HFFc6 (cell line): ENCODE measurements around the gene SMIM14. TPM values are rescaled to one million over a fixed set of nuclear protein-coding genes. Genes with fewer than 3 reads are reported as not detected.
A peak's percentile ranks its signal among the peaks of the same experiment; 100 is the strongest.

ENCODE experiments used
- DNase-seq: peaks from one replicate; pipeline ENCODE4 v3.0.0-alpha.2; 2018
- H3K27ac Mint-ChIP-seq: 2 replicates; pipeline ENCODE4 v1.8.0; 2020; ENCODE audit warnings: mild to moderate bottlenecking, mixed read lengths
- H3K27me3 Mint-ChIP-seq: 2 replicates; pipeline ENCODE4 v1.8.0; 2021; ENCODE audit warnings: mild to moderate bottlenecking, moderate library complexity, mixed read lengths; ENCODE audit not compliant: insufficient read depth
- H3K36me3 Mint-ChIP-seq: 2 replicates; pipeline ENCODE4 v1.8.0; 2021; ENCODE audit warnings: low read depth, mixed read lengths
- H3K4me1 Mint-ChIP-seq: 2 replicates; pipeline ENCODE4 v1.8.0; 2020; ENCODE audit warnings: low read depth, mixed read lengths
- H3K4me3 Mint-ChIP-seq: 2 replicates; pipeline ENCODE4 v1.8.0; 2020; ENCODE audit warnings: mild to moderate bottlenecking, moderate library complexity, mixed read lengths
- H3K9me3 Mint-ChIP-seq: 2 replicates; pipeline ENCODE4 v1.8.0; 2020; ENCODE audit warnings: mild to moderate bottlenecking, mixed read lengths
- CTCF ChIP-seq: fragments of 200-600 bp; sonication (generic); IDR thresholded peaks from 2 replicates; pipeline ENCODE4 v1.5.0; 2021; ENCODE audit warnings: antibody characterized with exemption, mild to moderate bottlenecking
- total RNA-seq, 6 experiments: library from RNA; stranded (reverse); fragmentation: NEBNext Ultra II Directional; extraction: Animal tissue kit (Norgen Biotek cat#: 25700); gene quantifications; 2 replicates in 1 of 6; 3 replicates in 5 of 6; pipeline ENCODE4 v1.2.3, GENCODE V29; 2021

SMIM14 gene
- total RNA-seq, 6 experiments from 2014 or later, result 26.6 to 35.0 (median 29.2) TPM

- peak; percentile 65 for DNase-seq
- TF ChIP-seq CTCF, result no peak
- Mint-ChIP-seq H3K27me3 (no peaks in the 10 kb centered on the region), H3K27ac (peak overlapping the region; percentile 45), H3K4me1 (peaks cover 14% of the 10 kb centered on the region), H3K4me3 (no peak overlapping the region), H3K36me3 (peaks cover 10% of the 10 kb centered on the region), H3K9me3 (no peaks in the 10 kb centered on the region)
Observed at GRCh38 chr4:39587881-39588280, 50.8 kb downstream of the SMIM14 start.

- no peaks in the 10 kb centered on the region; the same call in 1 of the 2 replicates for H3K27me3 Mint-ChIP-seq
Observed at GRCh38 chr4:39574946-39575345, 63.7 kb downstream of the SMIM14 start.

GRCh38 chr4:39571504-39571903 lies 67.2 kb downstream of the SMIM14 start:
- H3K9me3 Mint-ChIP-seq, result no peaks in the 10 kb centered on the region
- 0 out of 2 replicates have a peak, but pooled peaks cover under 1% of the 10 kb centered on the region for H3K27me3 Mint-ChIP-seq
- peaks cover 13% of the 10 kb centered on the region for H3K4me1 Mint-ChIP-seq
- H3K4me3 Mint-ChIP-seq, result no peak overlapping the region
- TF ChIP-seq CTCF, result no peak
- H3K27ac Mint-ChIP-seq, result no peak overlapping the region
- no peak for DNase-seq
- H3K36me3 Mint-ChIP-seq, result no peaks in the 10 kb centered on the region; the same call in 1 of the 2 replicates

More at GRCh38 chr4:39574946-39575345, 63.7 kb downstream of the SMIM14 start:
- Mint-ChIP-seq H3K36me3 (no peaks in the 10 kb centered on the region), H3K27ac (no peak overlapping the region), H3K4me3 (no peak overlapping the region), H3K9me3 (no peaks in the 10 kb centered on the region), H3K4me1 (peaks cover 12% of the 10 kb centered on the region)
- TF ChIP-seq CTCF, result no peak
- DNase-seq, result no peak

- peaks cover 4% of the 10 kb centered on the region for H3K36me3 Mint-ChIP-seq
- DNase-seq, result no peak
- peaks cover 2% of the 10 kb centered on the region; the same call in 1 of the 2 replicates for H3K9me3 Mint-ChIP-seq
- 0 out of 2 replicates have a peak, but pooled peaks cover 2% of the 10 kb centered on the region for H3K27me3 Mint-ChIP-seq
- peaks cover 14% of the 10 kb centered on the region for H3K4me1 Mint-ChIP-seq
- TF ChIP-seq CTCF, result no peak
- H3K27ac Mint-ChIP-seq, result no peak overlapping the region
- no peak overlapping the region for H3K4me3 Mint-ChIP-seq
Observed at GRCh38 chr4:39571054-39571453, 67.6 kb downstream of the SMIM14 start.

- H3K9me3 Mint-ChIP-seq, result peaks cover 9% of the 10 kb centered on the region
- H3K4me3 Mint-ChIP-seq, result no peak overlapping the region
- H3K36me3 Mint-ChIP-seq, result peaks cover 19% of the 10 kb centered on the region
- peaks cover 20% of the 10 kb centered on the region for H3K4me1 Mint-ChIP-seq
- H3K27me3 Mint-ChIP-seq, result peaks cover 2% of the 10 kb centered on the region; the same call in 1 of the 2 replicates
- no peak overlapping the region for H3K27ac Mint-ChIP-seq
- TF ChIP-seq CTCF, result no peak
- DNase-seq, result no peak
Observed at GRCh38 chr4:39569209-39569608, 69.5 kb downstream of the SMIM14 start.
